Measurements from ENCODE around the gene FBXW11.
"Not testable (repeated sequence)": the region's sequence is repeated elsewhere in the genome, so short reads cannot be mapped to it uniquely, and the experiment has no call there.

Gene FBXW11

DNA sequence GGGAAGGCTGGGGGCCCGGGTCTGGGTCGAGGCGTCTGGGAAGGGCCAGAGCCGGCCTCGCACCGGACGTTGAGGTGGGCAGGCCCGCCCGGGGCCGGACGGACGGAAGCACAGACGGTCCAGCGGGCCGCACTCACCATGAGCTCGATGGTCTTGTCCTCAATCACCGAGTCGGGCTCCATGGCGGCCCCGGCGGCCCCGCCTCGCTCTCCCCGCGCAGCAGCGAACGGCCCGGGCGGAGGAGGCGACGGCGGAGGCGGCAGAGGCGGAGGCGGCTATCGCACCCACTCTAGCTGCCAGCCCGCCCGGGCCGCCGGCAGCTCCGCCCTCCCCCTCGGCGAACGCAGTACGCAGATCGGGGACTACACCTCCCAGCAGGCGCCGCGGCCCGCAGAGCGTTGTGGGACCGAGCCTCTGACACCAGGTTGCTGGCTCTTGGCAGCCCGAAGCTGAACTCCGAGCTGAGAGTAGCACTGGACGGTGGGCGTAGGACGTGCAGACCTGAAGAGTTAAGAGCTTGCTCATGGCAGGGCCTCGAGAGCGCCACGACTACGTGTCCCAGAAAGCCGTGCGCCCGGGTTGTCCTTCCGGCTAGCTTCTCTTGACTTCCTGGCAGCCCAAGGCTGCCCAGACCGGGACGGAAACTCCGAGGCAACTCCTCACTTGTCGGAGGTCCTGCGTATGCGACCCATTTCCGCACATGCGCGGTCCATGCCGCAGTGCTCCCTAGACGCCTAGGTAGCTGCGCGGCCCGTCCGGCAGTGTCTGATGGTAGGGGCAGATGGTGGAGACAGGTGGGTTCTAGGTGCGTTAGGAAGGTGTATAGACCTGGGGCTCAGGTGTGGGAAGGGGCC lies at the start of gene FBXW11:
Gene FBXW11 (minus strand): TSS at position 318 of the 854 bp plus-strand sequence. CDS start 136 bp downstream, at position 182.
- DNase-seq (ENCODE audit: low read depth) = peak; percentile 94

DNA sequence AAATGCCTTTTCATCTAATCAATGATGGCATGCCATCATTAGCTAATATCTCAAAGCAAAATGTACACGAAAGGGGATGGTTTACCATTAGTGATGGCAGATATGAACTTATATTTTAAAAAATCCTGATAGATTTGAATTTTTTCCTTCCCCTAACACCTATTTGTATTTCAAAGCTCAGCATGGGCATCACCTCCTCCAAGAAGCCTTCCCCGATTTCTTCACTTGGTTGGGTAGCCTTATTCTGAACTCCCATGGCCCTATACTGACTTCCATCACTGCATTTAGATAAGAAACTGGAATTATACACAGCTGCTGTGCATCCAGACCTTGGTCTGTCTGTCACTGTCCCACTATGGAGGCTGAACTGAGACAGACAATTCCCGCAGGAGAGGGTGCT lies 49.6 kb upstream of the FBXW11 start:
- DNase-seq (ENCODE audit: low read depth) = no peak

DNA sequence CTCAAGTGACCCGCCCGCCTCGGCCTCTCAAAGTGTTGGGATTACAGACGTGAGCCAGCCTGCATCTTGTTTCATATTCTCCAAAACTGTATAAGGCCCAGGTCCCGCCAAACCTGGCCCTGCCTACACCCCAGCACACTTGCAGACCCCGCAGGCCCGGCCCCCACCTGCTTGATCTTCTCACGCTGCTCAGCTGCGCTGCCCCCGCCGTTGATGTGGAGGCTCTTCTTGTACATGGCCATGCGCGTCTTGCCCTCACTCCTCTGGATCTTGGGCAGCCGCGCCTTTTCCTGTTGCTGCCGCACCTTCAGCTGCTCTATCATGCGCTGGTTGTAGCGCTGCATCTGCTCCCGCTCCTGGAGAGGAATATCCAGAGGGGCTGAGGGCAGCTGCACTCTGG lies 49.0 kb upstream of the FBXW11 start:
- no peak for DNase-seq (ENCODE audit: low read depth)

DNA sequence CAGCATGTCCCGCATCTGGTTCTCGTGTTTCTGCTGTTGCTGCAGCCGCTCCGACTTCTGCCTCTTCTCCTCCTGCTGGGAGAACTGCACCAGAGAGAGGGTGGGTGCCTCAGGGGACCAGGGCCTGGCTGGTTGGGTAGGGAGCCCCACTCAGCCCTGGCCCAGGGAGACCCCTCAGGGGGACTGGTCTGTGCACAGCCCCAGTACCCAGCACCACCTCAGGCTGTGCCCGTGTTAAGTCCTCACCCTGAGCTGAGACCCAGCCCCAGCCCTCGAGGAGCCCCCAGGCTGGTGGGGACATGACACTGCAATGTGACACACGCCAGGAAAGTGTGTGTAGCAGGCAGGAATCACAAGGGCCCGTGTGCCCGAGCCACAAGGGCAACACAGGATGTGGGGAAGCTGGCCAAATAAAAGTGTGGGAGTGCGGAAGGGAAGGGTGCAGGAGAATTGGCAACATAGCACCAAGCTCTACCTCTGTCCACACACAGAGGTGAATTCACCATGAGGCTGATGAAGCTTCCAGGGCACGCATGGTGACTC lies 48.2 kb upstream of the FBXW11 start:
- no peak for DNase-seq (ENCODE audit: low read depth)

GRCh38 chr5:172052450-172053236 lies 46.2 kb upstream of the FBXW11 start:
- DNase-seq (ENCODE audit: low read depth) = no peak

DNA sequence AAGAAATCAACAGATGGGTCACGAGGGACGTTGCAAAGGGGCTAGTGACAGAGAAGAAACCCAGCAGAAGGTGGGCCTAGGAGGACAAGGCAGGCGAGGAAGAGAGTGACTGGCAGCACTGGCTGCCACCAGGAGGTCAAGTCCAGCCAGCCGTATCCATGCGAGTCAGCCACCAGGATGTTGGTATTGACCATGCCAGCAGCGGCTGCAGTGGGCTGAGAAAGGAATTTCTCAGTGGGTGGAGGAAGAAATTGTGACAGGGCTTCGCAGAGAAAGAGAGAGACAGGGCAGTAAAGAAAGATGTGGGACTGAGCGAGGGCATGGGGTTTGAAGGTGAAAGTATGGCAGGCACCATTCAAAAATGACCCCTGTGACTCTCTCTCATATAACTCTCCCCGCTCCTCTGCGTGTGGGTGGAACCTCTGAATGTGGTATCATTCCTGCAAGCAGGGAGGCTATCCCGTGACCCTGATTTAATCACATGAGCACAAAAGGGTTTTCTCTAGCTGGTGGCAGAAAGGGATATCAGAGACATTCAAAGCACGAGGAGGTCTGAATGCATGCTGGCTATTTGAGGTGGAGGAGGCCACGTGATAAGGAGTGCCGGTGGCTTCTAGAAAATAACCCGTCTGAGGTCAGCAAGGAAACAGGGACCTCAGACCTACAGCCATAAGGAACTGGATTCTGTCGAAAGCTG lies 45.4 kb upstream of the FBXW11 start:
- no peak for DNase-seq (ENCODE audit: low read depth)

DNA sequence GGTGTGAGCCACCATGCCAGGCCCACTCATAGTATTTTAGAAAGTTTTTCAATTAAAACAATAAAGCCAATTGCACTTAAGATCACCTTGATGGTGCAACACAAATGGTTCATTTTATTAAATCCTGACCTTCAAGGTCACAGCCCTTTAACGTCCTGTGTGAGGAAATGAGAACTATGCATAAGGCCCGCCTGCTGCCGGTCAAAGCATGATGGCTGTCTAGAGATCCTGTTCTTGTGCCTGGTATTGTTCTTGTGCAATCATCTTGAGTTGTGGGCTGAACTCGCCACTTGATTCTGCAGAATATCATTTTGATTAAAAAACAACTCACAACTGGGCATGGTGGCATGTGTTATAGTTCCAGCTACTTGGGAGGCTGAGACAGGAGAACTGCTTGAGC lies 43.6 kb upstream of the FBXW11 start:
- no peak for DNase-seq (ENCODE audit: low read depth)

GRCh38 chr5:172049226-172049796 lies 42.9 kb upstream of the FBXW11 start:
- DNase-seq (ENCODE audit: low read depth) = no peak

DNA sequence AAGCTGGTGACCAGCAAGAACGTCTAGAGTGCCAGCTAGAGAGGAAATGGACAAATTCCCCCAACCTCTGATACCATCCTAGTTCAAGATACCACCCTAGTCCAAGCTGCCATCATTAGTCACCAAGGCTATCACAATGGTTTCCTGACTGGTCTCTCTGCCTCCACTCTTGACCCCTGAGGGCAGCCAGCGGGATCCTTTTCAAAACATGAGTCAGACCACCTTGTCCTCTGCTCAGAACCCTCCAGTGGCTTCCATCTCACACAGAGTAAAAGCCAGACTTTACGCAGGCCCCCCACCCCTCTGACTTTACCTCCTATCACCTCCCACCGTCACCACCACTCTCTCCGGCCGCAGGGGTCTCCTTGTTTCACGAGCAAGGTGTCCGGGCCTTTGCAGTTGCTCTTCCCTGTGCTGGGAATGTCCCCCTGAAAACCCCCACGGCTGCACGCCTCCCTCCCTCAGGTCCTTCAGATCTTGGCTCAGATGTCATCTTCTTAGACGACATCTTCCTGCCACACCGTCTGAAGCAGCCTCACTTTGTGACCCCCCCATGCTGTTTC lies 42.2 kb upstream of the FBXW11 start:
- DNase-seq (ENCODE audit: low read depth) = no peak

GRCh38 chr5:172048170-172048422 lies 41.7 kb upstream of the FBXW11 start:
- no peak for DNase-seq (ENCODE audit: low read depth)

- DNase-seq (ENCODE audit: low read depth) = no peak
These were observed 40.2 kb upstream of the FBXW11 start for GRCh38 chr5:172046593-172046992.

DNA sequence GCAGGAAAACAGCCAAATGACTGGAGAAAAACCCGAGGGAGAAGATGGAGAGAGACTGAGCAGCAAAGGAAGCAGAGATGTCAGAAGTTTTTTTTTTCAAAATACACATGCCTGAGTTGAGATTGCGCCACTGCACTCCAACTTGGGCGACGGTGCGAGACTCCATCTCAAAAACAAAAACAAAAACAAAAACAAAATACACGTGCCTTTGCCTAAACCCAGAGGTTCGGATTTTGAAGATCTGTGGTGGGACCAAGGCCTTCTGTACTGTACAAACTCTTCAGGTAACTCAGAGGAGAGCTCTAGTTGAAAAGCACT lies 38.8 kb upstream of the FBXW11 start:
- DNase-seq (ENCODE audit: low read depth) = no peak

GRCh38 chr5:172044631-172045314 lies 38.3 kb upstream of the FBXW11 start:
- DNase-seq (ENCODE audit: low read depth) = no peak

DNA sequence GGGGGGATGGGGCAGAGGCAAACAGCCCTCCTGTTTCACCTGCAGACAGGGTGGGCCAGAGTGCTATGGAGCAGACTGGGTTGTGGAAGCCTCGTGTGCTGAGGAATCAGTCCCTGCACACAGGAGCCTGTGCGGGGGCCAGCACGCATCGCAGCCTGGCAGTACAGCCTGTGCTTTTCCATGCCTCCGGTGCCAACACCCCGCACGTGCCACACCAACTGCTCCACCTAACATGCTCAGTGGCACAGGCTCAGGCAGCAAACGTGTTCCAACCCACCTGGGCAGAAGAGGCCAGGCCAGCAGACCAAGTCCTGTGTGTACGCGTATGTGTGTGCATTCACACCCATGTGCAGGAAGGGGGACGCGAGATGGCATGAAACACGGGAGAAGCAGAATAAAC lies 37.4 kb upstream of the FBXW11 start:
- DNase-seq (ENCODE audit: low read depth) = no peak

DNA sequence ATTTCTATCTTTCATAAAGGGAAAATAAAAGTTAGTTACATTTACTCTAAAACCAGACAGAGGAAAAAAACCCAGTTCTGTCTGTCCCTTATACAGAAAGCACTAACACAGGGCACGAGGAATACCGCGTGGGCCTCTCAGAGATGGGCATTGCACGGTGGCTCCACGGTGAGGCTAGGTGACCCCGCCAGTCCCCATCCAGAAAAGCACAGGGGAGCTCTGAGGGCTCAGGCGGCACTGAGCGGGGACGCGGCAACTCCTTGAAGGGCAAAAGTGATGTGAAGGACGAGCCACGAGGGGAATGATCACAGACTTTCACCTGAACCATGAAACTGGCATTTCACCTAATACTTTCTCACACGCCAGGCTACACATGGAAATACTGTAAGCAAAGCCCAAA lies 35.7 kb upstream of the FBXW11 start:
- DNase-seq (ENCODE audit: low read depth) = no peak

DNA sequence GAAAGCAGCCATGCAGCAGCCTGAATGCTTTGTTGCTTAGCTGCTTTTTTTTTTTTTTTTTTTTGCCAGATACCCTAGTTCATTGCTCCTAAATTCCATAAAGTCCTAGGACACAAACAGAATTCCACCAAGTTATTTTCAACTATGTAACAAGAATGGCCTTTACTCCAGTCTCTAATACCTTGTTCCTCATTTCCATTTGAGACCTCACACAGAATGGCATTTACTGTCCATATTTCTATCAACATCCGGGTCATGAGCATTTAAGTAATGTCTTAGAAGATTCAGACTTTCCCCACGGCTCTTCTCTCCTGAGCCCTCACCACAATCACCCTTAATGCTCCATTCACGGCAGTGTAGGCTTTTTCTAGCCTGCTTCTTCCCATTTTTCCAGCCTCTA lies 31.7 kb upstream of the FBXW11 start:
- DNase-seq (ENCODE audit: low read depth) = no peak

GRCh38 chr5:172035049-172035448 lies 28.6 kb upstream of the FBXW11 start:
- DNase-seq (ENCODE audit: low read depth) = no peak

DNA sequence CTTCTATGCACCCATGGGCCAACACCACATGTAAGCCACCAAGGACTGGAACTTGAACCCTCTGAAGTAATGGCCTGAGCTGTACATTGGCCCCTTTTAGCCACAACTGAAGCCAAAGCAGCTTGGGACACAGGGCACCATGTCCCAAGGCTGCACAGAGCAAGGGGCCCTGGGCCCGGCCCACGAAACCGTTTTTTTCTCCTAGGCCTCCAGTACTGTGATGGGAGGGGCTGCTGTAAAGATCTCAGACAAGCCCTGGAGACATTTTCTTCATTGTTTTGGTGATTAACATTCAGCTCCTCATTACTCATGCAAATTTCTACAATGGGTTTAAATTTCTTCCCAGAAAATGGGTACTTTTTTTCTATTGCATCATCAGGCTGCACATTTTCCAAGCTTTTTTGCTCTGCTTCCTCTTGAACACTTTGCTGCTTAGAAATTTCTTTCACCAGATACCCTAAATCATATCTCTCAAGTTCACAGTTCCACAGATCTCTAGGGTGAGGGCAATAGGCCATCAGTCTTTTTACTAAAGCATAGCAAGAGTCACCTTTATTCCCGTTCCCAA lies 25.5 kb upstream of the FBXW11 start:
- DNase-seq (ENCODE audit: low read depth) = no peak

DNA sequence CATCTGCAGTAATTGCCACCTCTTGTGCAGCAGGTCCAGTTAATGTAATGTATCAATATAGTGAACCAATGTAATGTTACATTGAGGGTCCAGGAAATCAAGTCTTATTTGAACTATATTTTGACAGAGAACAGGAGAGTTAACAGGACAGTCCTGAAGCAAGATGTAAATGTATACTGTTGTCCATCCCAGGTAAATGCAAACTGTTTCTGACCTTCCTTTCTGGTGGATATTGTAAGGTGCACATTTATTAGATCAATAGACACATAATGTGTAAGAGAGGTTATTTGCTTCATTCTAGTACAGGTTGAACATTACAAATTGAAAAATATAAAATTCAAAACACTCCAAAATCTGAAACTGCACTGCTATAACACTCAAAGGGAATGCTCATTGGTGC lies 23.4 kb upstream of the FBXW11 start:
- DNase-seq (ENCODE audit: low read depth) = no peak

DNA sequence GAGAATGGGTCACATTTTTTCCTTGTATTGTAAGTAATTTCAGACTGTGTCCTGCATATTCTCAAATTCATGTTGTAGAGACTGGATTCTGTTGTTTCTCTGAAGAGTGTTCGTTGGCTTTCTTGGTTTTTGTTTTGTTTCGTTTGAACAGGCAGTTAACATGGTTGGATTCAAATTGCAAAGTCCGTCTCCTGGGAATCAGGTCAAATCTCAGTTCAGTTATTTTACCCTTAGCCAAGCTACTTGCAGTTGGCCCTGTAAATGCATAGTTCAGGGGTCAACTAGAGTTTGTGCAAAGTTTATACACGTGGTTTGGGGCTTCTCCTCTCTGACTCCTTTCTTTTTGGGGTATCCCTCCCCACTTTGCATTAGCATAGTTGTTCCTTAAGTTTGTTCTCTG lies 21.7 kb upstream of the FBXW11 start:
- no peak for DNase-seq (ENCODE audit: low read depth)

DNA sequence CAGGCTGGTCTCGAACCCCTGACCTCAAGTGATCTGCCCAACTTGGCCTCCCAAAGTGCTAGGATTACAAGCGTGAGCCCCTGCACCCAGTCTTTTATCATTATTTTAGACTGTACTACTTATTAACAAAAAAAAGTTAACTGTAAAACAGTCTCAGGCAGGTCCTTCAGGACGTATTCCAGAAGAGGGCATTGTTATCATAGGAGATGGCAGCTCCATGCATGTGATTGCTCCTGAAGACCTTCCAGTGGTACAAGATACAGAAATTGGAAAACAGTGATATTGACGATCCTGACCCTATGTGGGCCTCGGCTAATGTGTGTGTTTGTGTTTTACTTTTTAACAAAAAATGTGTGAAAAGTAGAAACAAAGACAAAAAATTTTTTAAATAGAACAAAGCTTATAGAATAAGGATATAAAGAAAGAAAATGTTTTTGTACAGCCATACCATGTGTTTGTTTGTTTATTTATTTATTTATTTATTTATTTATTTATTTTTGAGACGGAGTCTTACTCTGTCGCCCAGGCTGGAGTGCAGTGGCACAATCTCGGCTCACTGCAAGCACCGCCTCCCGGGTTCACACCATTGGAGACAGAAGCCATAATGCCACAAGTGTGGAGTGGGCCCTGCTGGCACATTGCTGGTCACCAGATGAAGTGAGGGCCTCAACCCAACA lies 13.8 kb upstream of the FBXW11 start:
- not testable (repeated sequence) for DNase-seq (ENCODE audit: low read depth)

All from activated gamma-delta T cell treated with anti-CD3 and anti-CD28 coated beads, Interleukin-2, amount 50 U/mL, for 16 hours (primary cell).